ENCODE measurements around the gene CRNKL1.

Gene CRNKL1

DNA sequence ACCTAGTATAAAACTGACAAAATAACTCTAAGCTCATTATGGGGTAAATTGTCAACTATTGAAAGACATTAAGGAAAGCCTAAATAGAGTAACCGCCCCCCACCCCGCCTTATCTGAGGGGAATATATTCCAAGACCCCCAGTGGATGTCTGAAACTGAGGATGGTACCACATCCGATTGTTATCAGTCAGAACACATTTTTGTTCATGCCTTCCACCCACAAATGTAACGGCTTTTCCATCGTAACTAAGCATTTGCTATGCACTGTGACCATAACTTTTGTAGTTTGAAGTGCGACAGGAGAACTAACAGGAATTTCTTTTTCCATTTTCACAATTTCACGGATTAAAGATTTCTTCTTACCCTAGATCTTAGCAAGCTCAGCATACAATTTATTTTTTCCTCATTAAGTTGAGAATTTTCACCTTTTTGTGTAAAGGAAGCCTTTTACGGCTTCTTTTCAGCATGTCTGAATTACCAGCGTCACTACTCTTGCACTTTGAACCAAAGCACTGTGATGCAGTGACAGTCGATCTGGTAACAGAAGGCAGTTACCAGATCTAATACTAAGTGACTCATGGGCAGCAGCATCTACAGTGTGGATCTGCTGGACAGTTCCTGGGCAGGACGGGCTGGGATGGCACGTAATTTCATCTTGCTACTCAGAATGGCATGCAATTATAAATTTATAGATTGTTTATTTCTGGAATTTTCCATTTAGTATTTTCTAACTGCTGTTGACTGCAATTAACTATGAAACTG is 11.9 kb upstream of the CRNKL1 start:
- Histone ChIP-seq H2AFZ (ENCODE audit: low read depth, low read length, severe bottlenecking) (no peak overlapping the region), H3K27me3 (ENCODE audit: low read length) (no peaks in the 10 kb centered on the region), H3K79me2 (ENCODE audit: insufficient read depth, low read length) (no peaks in the 10 kb centered on the region), H3K9ac (ENCODE audit: low read length) (no peak overlapping the region), H3K4me3 (ENCODE audit: insufficient read depth, low read length, poor library complexity, severe bottlenecking) (no peak overlapping the region), H3F3A (ENCODE audit: insufficient read depth) (no peaks in the 10 kb centered on the region), H4K20me1 (ENCODE audit: low read depth, low read length) (no peaks in the 10 kb centered on the region), H3K36me3 (ENCODE audit: low read length) (no peaks in the 10 kb centered on the region), H3K9me2 (replicated peaks; ENCODE audit: insufficient read depth, low read length) (no peaks in the 10 kb centered on the region), H3K27ac (ENCODE audit: low read depth, low read length) (no peak overlapping the region), H3K9me3 (ENCODE audit: insufficient read depth, low read length) (no peaks in the 10 kb centered on the region), H3K4me2 (ENCODE audit: low read depth, low read length, poor library complexity, severe bottlenecking) (no peak overlapping the region)
- no peak for TF ChIP-seq EZH2phosphoT487 (conservative IDR thresholded peaks at IDR 0.05; ENCODE audit: low read length)
- TF ChIP-seq, protein P1, sequence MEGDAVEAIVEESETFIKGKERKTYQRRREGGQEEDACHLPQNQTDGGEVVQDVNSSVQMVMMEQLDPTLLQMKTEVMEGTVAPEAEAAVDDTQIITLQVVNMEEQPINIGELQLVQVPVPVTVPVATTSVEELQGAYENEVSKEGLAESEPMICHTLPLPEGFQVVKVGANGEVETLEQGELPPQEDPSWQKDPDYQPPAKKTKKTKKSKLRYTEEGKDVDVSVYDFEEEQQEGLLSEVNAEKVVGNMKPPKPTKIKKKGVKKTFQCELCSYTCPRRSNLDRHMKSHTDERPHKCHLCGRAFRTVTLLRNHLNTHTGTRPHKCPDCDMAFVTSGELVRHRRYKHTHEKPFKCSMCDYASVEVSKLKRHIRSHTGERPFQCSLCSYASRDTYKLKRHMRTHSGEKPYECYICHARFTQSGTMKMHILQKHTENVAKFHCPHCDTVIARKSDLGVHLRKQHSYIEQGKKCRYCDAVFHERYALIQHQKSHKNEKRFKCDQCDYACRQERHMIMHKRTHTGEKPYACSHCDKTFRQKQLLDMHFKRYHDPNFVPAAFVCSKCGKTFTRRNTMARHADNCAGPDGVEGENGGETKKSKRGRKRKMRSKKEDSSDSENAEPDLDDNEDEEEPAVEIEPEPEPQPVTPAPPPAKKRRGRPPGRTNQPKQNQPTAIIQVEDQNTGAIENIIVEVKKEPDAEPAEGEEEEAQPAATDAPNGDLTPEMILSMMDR (IDR thresholded peaks at IDR 0.05; ENCODE audit: insufficient read depth, low read length, poor library complexity, severe bottlenecking), result no peak

DNA sequence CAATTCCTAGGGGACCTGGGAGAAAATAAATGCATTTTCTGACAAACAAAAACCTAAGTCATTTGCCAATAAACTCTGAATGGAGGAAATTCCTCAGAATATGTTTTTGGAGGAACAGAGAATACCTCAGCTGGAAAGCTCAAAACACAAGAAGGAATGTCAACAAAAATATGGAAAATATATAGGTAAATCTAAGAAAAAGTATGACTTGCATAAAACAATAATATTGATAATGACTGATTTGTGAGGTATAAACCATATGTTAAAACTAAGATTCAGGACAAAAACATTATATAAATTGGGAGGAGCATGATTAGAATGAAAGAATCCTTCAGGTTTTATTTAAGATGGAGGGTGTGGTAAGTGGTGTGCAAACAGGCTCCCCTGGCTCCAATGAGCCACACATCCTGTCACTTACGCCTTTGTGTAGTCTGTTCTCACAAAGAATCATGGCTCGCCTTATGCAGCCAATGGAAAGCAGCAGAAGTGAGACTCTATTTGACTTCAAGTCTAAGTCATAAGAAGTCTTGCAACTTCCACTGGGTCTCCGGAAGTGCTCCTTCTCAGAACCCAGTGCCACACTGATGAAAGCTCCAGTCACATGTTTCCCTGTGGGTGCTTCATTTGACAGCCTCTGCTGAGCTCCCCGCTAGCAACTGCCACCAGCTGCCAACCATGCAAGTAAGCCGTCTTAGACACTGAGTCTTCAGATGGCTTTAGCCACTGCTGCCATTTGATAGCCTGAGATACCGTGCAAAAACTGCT is 8.2 kb upstream of the CRNKL1 start:
- no peaks in the 10 kb centered on the region for H3F3A ChIP-seq (ENCODE audit: insufficient read depth)
- H3K9ac ChIP-seq (ENCODE audit: low read length), result no peak overlapping the region
- H3K79me2 ChIP-seq (ENCODE audit: insufficient read depth, low read length), result no peaks in the 10 kb centered on the region
- H3K4me3 ChIP-seq (ENCODE audit: insufficient read depth, low read length, poor library complexity, severe bottlenecking), result no peak overlapping the region
- no peaks in the 10 kb centered on the region for H4K20me1 ChIP-seq (ENCODE audit: low read depth, low read length)
- no peaks in the 10 kb centered on the region for H3K27me3 ChIP-seq (ENCODE audit: low read length)
- TF ChIP-seq EZH2phosphoT487 (conservative IDR thresholded peaks at IDR 0.05; ENCODE audit: low read length), result no peak
- TF ChIP-seq, protein P1 (IDR thresholded peaks at IDR 0.05; ENCODE audit: insufficient read depth, low read length, poor library complexity, severe bottlenecking), result no peak
- H3K27ac ChIP-seq (ENCODE audit: low read depth, low read length), result no peak overlapping the region
- H3K9me2 ChIP-seq (replicated peaks; ENCODE audit: insufficient read depth, low read length), result no peaks in the 10 kb centered on the region
- no peaks in the 10 kb centered on the region for H3K9me3 ChIP-seq (ENCODE audit: insufficient read depth, low read length)
- H3K36me3 ChIP-seq (ENCODE audit: low read length), result no peaks in the 10 kb centered on the region
- H3K4me2 ChIP-seq (ENCODE audit: low read depth, low read length, poor library complexity, severe bottlenecking), result no peak overlapping the region
- H2AFZ ChIP-seq (ENCODE audit: low read depth, low read length, severe bottlenecking), result no peak overlapping the region

- Histone ChIP-seq H3K4me3 (ENCODE audit: insufficient read depth, low read length, poor library complexity, severe bottlenecking) (peak overlapping the region; percentile 90), H3F3A (ENCODE audit: insufficient read depth) (no peaks in the 10 kb centered on the region), H3K79me2 (ENCODE audit: insufficient read depth, low read length) (peaks cover 17% of the 10 kb centered on the region), H3K9me3 (ENCODE audit: insufficient read depth, low read length) (no peaks in the 10 kb centered on the region), H4K20me1 (ENCODE audit: low read depth, low read length) (no peaks in the 10 kb centered on the region), H3K9ac (ENCODE audit: low read length) (peak overlapping the region; percentile 76), H3K4me2 (ENCODE audit: low read depth, low read length, poor library complexity, severe bottlenecking) (peak overlapping the region; percentile 68), H3K9me2 (replicated peaks; ENCODE audit: insufficient read depth, low read length) (no peaks in the 10 kb centered on the region), H2AFZ (ENCODE audit: low read depth, low read length, severe bottlenecking) (peak overlapping the region; percentile 83), H3K27ac (ENCODE audit: low read depth, low read length) (no peak overlapping the region), H3K27me3 (ENCODE audit: low read length) (no peaks in the 10 kb centered on the region), H3K36me3 (ENCODE audit: low read length) (peaks cover 12% of the 10 kb centered on the region; the same call in 1 of the 2 replicates)
- TF ChIP-seq, protein P1 (IDR thresholded peaks at IDR 0.05; ENCODE audit: insufficient read depth, low read length, poor library complexity, severe bottlenecking), result no peak
- TF ChIP-seq EZH2phosphoT487 (conservative IDR thresholded peaks at IDR 0.05; ENCODE audit: low read length), result no peak
Measured at GRCh38 chr20:20051767-20052073, 546 bp downstream of the CRNKL1 start.
